GM19328 (cell line): Measurements from ENCODE around the gene NCAM1.
"Not testable (repeated sequence)": the region's sequence is repeated elsewhere in the genome, so short reads cannot be mapped to it uniquely, and the experiment has no call there.

ENCODE experiments used
- ATAC-seq: cut with Tn5 transposase; IDR thresholded peaks from one replicate; pipeline ENCODE4 v1.9.1; 2021; ENCODE audit warnings: mild to moderate bottlenecking, moderate library complexity; ENCODE audit not compliant: unreplicated experiment

NCAM1 gene

DNA sequence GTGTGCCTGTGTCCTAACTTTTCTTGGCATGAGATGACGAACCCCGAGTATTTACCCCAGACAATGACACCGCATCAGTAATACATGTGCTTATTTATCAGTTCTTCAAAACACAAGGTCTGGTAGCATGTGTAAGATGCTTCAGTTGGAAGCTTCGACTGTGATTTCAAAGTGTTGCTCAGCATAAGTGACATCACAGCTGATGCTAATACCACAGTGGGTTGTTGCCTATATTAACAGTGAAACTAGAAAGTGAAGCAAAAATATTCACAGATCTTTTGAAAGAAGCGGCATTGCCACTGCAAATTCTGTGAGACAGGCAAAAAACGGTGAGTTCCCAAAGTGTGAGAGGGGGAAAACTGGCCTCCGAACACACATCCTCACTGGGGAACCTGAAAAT is 334.8 kb downstream of the NCAM1 start:
- ATAC-seq = no peak

DNA sequence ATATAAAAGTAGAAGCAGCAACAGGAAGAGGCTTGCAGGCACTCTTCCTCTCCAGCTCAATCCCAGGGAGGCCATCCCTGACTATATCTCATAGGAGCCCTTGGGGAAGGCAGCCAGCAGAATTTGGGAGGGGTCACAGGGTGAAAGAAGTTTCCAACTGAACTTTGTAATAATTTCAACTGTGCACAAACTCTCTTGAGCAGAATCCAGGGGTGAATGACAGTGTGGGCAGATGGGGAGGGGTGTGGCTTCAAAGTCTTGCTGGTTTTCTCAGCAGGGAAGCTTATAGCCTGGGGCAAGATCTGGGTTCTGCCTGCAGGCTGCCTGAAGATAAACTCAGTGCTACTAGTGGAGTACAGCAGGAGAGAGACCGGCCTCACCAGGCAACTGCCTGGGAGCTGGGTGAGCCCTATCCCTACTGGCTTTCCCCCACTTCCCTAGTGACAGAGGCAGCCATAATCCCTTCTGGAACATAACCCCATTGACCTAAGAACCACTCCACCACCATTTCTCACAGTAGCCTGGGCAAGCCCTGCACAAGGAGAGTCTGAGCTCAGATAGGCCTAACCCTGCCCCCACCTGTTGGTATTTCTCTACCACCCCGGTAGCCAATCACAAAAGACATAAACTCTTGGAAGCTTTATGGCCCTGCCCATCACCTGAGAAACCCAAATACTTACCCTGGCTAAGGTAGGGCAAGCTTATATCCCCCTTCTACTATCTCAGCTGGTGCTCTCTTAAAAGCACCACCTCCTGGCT is 335.4 kb downstream of the NCAM1 start:
- no peak for ATAC-seq

DNA sequence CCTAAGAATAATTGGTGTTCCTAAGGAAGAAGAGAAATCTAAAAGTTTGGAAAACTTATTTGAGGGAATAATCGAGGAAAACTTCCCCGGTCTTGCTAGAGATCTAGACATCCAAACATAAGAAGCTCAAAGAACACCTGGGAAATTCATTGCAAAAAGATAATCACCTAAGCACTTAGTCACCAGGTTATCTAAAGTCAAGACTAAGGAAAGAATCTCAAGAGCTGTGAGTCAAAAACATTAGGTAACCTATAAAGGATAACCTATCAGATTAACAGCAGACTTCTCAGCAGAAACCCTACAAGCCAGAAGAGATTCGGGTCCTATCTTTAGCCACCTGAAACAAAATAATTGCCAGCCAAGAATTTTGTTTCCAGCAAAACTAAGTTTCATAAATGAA is 337.3 kb downstream of the NCAM1 start:
- not testable (repeated sequence) for ATAC-seq

DNA sequence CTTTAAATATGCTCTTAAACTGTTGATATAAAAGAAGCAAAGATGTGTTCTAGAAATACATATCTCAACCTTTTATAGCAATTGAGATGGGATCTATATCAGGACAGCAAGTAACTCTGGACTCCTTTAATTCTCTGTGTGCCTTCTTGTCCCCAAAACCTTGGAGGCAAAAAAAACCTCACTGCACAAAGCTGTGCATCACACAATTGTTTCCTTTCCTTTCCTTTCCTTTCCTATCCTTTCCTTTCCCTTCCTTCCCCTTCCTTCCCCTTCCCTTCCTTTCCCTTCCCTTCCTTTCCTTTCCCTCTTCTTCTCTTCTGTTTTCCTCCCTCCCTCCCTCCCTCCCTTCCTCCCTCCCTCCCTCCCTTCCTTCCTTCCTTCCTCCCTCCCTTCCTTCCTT is 343.7 kb downstream of the NCAM1 start:
- ATAC-seq = no peak

DNA sequence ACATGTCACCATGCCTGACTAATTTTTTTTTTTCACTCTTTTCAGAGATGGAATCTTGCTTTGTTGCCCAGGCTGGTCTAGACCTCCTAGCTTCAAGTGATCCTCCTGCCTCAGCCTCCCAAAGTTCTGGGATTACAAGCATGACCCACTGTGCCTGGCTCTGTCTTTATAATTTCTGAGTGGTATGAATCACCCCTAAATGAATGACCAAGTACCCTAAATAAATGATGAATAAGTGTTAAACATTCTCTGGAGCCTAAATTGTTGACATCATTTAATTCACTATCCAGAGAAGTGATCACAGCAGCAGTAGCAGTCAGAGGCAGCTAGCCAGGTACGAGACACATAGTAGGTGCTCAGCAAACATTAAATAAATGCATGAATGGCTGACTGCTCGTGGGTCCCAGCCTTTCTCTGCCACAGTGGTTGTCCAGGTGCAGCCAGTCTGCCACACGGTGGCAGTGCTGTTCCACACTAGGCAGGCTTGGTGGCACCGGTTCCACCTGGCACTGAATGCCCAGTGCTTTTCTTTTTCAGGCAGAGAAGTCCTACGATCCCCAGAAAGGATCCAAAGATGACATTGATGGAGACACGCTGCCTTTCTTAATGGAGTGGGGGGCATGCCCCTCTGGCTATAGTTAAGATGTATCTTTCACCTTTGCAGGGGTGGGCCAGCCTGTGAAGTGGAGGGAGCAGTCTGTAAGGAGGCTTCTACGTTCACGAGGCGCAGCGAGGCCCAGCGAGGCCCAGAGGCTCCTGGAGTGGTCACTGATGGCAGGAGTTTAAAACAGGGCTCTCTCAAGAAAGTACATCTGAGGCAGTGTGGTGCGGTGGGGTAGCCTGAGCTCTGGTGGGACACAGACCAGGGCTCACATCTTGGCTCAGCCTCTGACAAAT is 344.5 kb downstream of the NCAM1 start:
- ATAC-seq = no peak

DNA sequence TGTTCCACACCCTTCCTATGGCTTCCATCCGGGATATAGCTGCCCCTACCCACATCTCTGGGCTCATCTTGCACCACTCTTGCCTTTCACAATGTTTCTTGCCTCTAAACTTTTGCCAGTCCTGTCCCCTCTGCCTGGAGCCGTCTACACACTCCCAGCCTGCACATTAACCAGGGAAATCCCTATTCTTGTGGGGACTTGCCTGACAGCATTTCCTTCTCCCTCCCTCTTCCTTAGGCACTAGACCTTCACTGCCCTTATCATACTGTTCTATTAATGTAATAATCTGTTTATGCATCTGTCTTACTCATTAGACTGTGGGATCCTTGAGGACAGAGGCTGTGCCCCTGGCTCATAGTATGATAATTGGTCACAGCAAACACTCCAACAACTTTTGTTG is 347.4 kb downstream of the NCAM1 start:
- ATAC-seq = no peak

DNA sequence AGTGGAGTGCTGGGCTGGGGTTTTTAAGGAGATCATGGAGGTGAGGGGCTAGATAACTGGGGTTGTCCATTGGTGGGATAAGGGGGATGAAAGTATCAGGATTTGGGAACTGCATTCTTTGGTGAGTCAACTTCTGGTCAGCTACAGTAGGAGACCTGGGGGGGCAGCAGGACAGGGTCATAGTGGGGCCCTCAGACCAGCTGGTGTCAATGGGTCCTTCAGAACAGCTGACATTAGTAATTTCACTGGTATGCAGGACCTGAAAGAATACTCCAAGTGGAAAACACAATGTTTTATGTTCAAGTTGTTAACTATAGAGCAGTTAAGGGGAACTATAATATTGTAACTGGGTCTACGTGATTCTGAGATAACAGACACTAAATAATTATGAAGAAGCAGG is 350.3 kb downstream of the NCAM1 start:
- no peak for ATAC-seq

DNA sequence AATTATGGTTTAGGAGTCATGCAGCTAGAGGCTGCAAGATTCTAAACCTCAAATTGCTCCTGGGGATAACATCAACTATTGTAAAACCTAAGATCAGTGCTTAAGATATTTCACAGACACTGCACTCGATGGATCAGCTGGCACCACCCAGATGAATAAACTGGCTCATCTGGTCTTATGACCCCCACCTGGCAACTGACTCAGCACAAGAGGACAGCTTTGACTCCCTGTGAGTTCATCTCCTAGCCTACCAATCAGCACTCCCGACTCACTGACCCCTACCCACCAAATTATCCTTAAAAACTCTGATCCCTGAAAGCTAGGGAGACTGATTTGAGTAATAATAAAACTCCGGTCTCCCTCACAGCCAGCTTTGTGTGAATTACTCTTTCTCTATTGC is 352.4 kb downstream of the NCAM1 start:
- ATAC-seq = no peak

DNA sequence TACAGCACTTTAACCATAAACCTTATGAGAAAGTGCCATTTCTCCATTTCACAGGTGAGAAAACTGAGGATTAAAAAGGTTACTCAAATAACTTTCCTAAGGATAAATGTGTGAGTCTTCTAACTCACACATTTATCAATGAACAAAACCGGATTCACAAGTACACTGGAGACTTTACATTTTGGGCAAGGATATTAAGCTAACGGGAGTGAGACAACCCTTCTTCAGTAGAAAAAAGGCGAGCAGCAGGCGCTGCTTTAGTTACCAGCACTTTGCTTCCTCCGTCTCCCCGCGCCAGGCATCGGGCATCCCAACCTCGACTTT is 352.8 kb downstream of the NCAM1 start:
- ATAC-seq = no peak

DNA sequence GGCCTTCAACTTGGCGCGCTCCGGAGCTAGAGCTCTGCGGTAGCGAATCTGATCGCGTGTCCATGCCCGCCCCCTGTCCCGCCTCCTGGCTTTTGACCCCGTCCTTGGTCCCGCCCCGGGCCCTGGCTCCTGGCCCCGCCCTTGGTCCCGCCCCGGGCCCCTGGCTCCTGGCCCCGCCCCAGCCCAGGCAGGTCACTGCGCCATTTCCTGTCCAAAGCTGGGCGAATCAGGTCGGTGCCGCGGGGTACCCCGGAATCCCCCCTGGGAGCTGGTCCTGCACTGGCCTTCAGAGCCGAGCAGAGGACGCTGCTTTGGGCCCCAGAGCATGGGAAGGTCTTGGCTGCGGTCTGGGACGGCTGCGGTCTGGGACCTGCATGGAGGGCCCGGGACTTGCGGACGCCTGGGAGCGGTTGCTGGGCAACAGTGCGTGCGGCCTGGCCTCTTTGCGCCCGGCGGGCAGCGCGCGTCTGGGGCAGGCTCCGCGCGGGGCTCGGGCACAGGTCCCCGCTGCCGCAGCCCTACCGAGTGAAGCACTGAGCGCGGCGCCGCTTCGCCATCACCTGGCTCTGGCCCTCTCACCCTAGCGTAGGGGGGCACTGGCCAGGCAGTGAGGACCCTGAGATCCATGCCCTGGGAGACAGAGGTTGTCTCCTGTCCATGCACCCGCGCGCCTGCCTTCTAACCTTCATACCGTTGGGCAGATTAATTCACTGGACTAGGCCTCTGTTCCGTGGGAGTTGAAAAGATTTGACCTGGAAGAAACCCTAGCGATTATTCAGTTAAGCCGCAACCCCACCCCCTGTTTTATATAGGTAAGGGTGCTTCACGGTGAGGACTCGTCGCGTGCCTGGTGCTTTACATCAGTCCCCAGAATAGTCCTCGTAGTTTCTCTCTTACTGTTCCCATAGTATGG is 353.4 kb downstream of the NCAM1 start, which contains the start of gene TTC12:
Gene TTC12 (plus strand): TSS at position 195 of the 913 bp plus-strand sequence. CDS start 1,675 bp downstream, outside the sequence.
- peak; percentile 99 for ATAC-seq

DNA sequence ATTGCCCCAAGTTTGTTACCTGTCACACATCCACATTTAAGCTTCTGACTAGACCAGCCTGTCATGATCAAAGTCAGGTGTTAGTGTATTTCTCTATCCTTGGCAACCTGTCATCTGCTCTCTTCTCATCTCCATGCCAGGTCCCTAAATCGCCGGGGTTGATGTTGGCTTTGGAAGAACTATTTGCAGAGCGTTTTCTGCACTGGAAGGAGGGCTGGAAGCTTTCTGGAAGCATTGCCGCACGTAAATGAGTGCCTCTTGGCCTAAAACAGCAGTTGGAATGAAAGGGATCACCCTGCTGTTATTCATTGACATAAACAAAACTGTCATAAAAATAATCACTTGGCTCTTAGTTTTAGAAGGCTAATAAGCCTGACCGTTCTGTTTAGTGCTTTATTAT is 354.6 kb downstream of the NCAM1 start:
- no peak for ATAC-seq

DNA sequence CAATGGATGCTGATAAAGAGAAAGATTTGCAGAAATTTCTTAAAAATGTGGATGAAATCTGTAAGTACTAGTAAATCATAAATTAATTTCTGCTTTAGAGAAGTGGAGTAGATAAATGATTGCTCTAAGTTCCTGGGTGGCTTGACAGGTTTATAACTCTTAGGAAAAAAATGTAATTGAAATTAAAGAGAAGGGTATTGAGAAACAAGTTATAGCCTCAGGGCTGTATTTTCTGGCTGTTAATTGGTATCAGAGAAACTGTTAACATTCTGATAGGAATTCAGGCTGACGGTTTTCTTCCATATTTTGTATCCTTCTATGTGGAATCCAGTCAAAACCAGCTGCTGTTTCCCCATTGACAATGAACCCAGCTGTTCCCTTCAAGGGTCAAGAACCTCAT is 355.0 kb downstream of the NCAM1 start:
- ATAC-seq = no peak

DNA sequence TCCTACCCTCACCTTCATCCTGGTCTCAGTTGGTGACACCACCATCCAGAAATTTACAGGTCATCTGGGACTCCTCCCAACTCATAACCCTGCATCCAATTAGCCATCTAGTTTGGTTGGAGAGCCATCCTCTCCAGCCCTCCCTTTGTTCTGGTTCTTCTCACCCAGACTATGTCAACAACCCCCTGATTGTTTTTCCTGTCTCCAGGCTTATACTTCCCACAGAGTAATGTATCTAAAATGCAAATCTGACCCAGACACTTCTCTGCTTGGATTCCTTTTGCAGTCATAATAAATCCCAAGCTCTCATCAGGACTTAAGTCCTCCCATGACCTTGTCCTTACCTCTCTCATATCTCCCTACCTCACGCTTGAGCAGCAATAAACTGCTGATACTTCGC is 356.1 kb downstream of the NCAM1 start:
- no peak for ATAC-seq

DNA sequence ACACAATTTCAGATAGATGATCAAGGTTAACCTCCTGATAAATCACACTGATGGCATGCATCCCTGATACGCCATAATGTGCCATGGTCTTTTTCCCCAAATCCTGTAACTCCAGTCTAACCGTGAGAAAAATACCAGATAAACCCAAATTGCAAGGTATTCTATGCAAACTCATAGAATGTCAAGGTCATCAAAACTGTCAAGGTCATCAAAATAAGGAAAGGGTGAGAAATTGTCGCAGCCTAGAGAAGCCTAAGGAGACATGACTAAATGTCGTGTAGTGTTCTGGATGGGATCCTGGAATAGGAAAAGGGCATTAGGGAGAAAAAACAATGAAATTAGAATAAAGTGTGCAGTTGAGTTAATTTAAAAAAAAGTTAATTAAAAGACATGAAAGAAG is 357.9 kb downstream of the NCAM1 start:
- ATAC-seq = no peak

DNA sequence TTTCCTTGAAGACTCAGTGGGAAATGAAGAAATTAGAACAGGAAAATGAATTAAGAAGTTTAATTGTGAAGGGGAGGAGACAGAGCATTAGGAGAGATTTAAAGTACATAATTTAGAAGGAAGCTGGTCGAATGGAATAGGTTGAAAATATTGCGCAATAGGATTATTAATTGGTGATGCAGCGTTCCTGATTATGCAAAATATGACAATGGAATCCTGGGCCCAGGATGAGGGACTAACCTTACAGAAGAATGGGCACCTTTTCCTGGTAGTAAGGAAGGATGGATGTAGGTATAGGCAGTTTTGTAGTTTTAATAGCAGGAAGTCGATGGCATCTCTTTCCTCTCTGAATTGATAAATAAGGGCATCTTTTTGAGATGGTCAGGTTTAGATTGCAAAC is 360.9 kb downstream of the NCAM1 start:
- ATAC-seq = no peak

DNA sequence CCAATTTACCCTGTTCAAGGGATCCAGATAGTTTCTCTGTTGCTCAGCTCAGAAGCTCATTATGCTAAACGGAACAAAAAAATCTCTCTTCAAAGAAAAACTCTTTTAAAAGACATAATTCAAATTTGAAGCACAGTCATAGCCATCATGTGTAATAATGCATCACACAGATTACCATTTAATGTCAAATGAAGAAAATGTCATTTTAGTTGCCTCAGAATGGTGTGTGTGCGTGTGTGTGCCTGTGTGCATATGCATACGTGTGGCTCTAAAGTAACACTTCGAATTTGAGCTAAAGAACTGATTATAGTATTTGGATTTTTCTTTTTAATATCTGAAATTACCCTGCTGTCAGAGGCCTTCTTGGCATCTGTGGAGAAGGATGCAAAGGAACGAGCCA is 363.0 kb downstream of the NCAM1 start:
- no peak for ATAC-seq
